Gastroesophageal sphincter (tissue), 4 donors: ENCODE measurements around the gene LARP6. TPM values are rescaled to one million over a fixed set of nuclear protein-coding genes. Genes with fewer than 3 reads are reported as not detected.

Experiments used
- ATAC-seq: fragments of 150-250 bp; one replicate; pipeline ENCODE4 v1.9.1; 2016; ENCODE audit warnings: mild to moderate bottlenecking, moderate library complexity
- H3K27ac ChIP-seq, 4 donors: fragments of 200-600 bp; sonication (generic) in 3 of 4; 1 replicate in 3 of 4; 2 replicates in 1 of 4; pipeline ENCODE4 v1.5.1; 2016 to 2019
- H3K27me3 ChIP-seq: fragments of 200-600 bp; sonication (generic); one replicate; pipeline ENCODE4 v1.5.1; 2019
- H3K36me3 ChIP-seq, 2 donors: fragments of 200-600 bp; sonication (generic); one replicate each; pipeline ENCODE4 v1.5.1; 2019; ENCODE audit warnings: control low read depth in 1 of 2
- H3K4me1 ChIP-seq, 3 donors: fragments of 200-600 bp; sonication (generic); 1 replicate in 2 of 3; 2 replicates in 1 of 3; pipeline ENCODE4 v1.5.1; 2016 to 2019; ENCODE audit warnings: control low read depth in 2 of 3
- H3K4me3 ChIP-seq, 2 donors: fragments of 200-600 bp; sonication (generic); one replicate each; pipeline ENCODE4 v1.5.1; 2019; ENCODE audit warnings: mild to moderate bottlenecking in 1 of 2, moderate library complexity in 1 of 2
- H3K9me3 ChIP-seq, 3 donors: fragments of 200-600 bp; sonication (generic); one replicate each; pipeline ENCODE4 v1.5.1; 2017 to 2019; ENCODE audit warnings: control low read depth in 2 of 3
- EP300 ChIP-seq: sonication (generic); formaldehyde crosslinking; IDR thresholded peaks from one replicate; pipeline ENCODE4 v1.6.1; 2017; ENCODE audit warnings: antibody characterized with exemption, mild to moderate bottlenecking
- POLR2A ChIP-seq, 2 donors: fragments of 450-650 bp; IDR thresholded peaks; one replicate each; pipeline ENCODE4 v1.6.1; 2017; ENCODE audit warnings: antibody characterized with exemption in 2 of 2, mild to moderate bottlenecking in 2 of 2, moderate library complexity in 1 of 2
- POLR2AphosphoS5 ChIP-seq: sonication (generic); formaldehyde crosslinking; IDR thresholded peaks from one replicate; pipeline ENCODE4 v1.6.1; 2017; ENCODE audit warnings: antibody characterized with exemption
- WGBS, 2 donors: methylation state at CpG; one replicate each; pipeline ENCODE4 v1.1.5; 2018; ENCODE audit warnings: low coverage in 1 of 2; 5-methylcytosine and 5-hydroxymethylcytosine counted together
- total RNA-seq, 4 donors: library from RNA; depleted of rRNA; stranded (reverse); fragments of >200 nt; gene quantifications; one replicate each; pipeline ENCODE4 v1.1.0, GENCODE V29; 2016
- TF ChIP-seq, protein P1 (sequence below), 4 experiments: fragments of 200-600 bp in 2 of 4; fragments of 450-650 bp in 2 of 4; sonication (generic) in 1 of 4; IDR thresholded peaks; one replicate each; pipeline ENCODE4 v1.5.1; 2017 to 2019; ENCODE audit warnings: antibody characterized with exemption in 4 of 4, mild to moderate bottlenecking in 2 of 4, moderate library complexity in 2 of 4

The LARP6 gene
- total RNA-seq, 4 donors from 2014 or later: 43.7 to 48.2 (median 45.5) TPM

DNA sequence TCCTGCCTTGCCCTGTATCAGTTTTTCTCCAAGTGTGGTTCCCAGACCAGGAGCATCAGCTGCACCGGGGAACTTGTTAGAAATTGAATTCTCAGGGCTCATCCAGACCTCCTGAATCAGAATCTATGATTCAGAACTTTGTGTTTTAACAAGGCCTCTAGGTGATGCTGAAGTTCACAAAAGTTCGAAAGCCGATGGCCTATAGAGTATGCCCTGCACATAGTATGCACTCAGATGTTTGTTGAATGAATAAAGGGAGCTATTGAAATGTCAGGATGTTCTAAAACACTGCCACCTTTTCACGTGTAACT, 664 bp upstream of the LARP6 start:
- 17 to 42% methylated on average over 3 to 4 of the region's 4 CpGs for WGBS, 2 donors
- H3K9me3 ChIP-seq: no peaks in the 10 kb centered on the region

GRCh38 chr15:70853318-70853972, 512 bp downstream of the LARP6 start:
- H3K4me1 ChIP-seq: peaks cover 0 to 70% (median 14%) of the 10 kb centered on the region in 3 donors
- ATAC-seq: peak; percentile 38
- H3K27ac ChIP-seq: peak overlapping the region; percentile 68 to 94 (median 89)
- H3K36me3 ChIP-seq: peaks cover 0 to 18% of the 10 kb centered on the region in 2 donors
- TF ChIP-seq, protein P1, sequence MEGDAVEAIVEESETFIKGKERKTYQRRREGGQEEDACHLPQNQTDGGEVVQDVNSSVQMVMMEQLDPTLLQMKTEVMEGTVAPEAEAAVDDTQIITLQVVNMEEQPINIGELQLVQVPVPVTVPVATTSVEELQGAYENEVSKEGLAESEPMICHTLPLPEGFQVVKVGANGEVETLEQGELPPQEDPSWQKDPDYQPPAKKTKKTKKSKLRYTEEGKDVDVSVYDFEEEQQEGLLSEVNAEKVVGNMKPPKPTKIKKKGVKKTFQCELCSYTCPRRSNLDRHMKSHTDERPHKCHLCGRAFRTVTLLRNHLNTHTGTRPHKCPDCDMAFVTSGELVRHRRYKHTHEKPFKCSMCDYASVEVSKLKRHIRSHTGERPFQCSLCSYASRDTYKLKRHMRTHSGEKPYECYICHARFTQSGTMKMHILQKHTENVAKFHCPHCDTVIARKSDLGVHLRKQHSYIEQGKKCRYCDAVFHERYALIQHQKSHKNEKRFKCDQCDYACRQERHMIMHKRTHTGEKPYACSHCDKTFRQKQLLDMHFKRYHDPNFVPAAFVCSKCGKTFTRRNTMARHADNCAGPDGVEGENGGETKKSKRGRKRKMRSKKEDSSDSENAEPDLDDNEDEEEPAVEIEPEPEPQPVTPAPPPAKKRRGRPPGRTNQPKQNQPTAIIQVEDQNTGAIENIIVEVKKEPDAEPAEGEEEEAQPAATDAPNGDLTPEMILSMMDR (IDR thresholded peaks at IDR 0.05): no peak
- TF ChIP-seq POLR2A (IDR thresholded peaks at IDR 0.05) (no peak), POLR2AphosphoS5 (peak; percentile 5), EP300 (no peak)
- peak overlapping the region; percentile 76 to 93 for H3K4me3 ChIP-seq
- H3K27me3 ChIP-seq: no peaks in the 10 kb centered on the region
- 0% methylated on average over 8 of the region's 54 CpGs; no CpG with 5 or more reads in 1 of the 2 donors for WGBS, 2 donors
- no peaks in the 10 kb centered on the region for H3K9me3 ChIP-seq

More for the DNA sequence above, 664 bp upstream of the LARP6 start:
- peaks cover 0 to 18% of the 10 kb centered on the region in 2 donors for H3K36me3 ChIP-seq
- H3K27me3 ChIP-seq: no peaks in the 10 kb centered on the region
- peak overlapping the region; percentile 76 to 93 for H3K4me3 ChIP-seq
- H3K4me1 ChIP-seq: peaks cover 0 to 72% (median 14%) of the 10 kb centered on the region in 3 donors
- H3K27ac ChIP-seq: peak overlapping the region; percentile 45 to 94 (median 89)
- ATAC-seq: peak; percentile 1
- no peak for TF ChIP-seq POLR2A (IDR thresholded peaks at IDR 0.05)
- TF ChIP-seq, protein P1 (IDR thresholded peaks at IDR 0.05): peak in 3 of 4 experiments; percentile 21 to 30 (median 22)
- no peak for TF ChIP-seq EP300
- TF ChIP-seq POLR2AphosphoS5: no peak

DNA sequence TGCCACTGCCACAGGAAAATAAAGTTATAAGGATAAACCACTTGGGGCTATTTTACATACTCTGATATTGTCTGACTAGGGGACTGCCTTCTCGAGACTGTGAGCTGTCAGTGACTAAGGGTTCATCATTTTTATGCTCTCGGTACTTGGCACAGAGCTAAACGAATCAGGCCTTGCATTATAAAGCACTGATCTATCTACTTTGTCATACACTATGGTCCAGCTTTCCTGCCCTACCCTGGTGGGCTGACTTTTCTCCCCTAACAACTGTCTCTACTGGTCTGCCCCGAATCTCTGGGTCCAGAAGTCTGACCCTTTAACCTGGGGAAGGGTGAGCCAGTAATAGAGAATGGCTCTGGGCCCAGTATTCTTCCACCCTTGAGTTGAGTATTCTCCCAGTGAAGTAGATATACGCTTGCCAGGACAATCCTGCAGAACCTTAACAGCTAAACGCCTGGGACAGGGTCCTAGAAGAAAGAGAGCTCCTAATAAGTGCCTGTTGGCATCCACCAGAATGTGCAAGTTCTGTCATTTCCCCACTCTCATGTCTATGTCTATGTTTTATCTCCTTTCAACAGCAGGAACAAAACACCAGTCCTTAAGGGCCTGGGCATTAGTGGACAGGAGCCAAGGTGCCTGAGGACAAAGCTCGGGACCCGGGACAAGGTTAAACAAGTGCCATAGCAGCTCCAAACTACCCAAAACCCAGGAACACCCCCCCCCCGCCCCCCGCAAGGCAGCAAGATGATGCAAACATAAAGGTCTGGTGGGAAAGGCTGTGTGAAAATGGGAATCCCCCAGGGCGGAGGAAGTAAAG, 1.2 kb downstream of the LARP6 start:
- TF ChIP-seq POLR2AphosphoS5: no peak
- TF ChIP-seq POLR2A (IDR thresholded peaks at IDR 0.05): no peak
- TF ChIP-seq, protein P1 (IDR thresholded peaks at IDR 0.05): no peak
- no peak for TF ChIP-seq EP300
- Histone ChIP-seq H3K36me3 (peaks cover 0 to 18% of the 10 kb centered on the region in 2 donors), H3K27ac (peak overlapping the region; percentile 68 to 94 (median 89)), H3K4me1 (peaks cover 0 to 62% (median 14%) of the 10 kb centered on the region in 3 donors), H3K9me3 (no peaks in the 10 kb centered on the region), H3K27me3 (no peaks in the 10 kb centered on the region), H3K4me3 (peak overlapping the region; percentile 76 to 93)
- no peak for ATAC-seq
- 38 to 43% methylated on average over 3 to 4 of the region's 11 CpGs for WGBS, 2 donors

DNA sequence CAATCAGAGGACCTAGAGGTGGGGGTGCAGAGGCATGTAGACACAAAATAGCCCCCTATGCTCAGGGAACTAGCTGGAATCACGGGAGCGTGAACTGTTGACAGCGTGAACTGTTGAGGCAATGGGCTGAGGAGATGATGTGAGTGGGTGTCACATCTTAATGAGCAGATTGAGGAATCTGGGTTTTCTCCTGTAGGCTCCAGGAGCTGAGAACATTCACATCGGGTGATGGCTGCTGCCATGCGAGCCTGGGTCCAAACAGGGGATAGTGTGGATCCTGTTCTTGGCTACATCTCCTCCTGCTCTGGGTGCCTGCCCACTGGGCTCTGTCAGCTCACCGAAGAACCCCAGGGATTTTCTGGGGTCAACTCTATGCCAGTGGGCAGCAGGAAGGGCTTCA, 2.1 kb downstream of the LARP6 start:
- Histone ChIP-seq H3K27ac (peak overlapping the region in 3 of 4 donors; percentile 87 to 94 (median 91)), H3K9me3 (no peaks in the 10 kb centered on the region), H3K4me3 (peak overlapping the region in 1 of 2 donors; percentile 93), H3K4me1 (peaks cover 0 to 54% (median 9%) of the 10 kb centered on the region in 3 donors), H3K27me3 (no peaks in the 10 kb centered on the region), H3K36me3 (peaks cover 0 to 18% of the 10 kb centered on the region in 2 donors)
- TF ChIP-seq EP300 (no peak), POLR2A (IDR thresholded peaks at IDR 0.05) (no peak), POLR2AphosphoS5 (no peak)
- TF ChIP-seq, protein P1 (IDR thresholded peaks at IDR 0.05): no peak
- WGBS, 2 donors: 93 to 97% methylated on average over 3 to 6 of the region's 6 CpGs
- no peak for ATAC-seq
